ENCODE results near the gene ITGB5. TPM values are rescaled to one million over a fixed set of nuclear protein-coding genes. Genes with fewer than 3 reads are reported as not detected.

Gene ITGB5
- total RNA-seq, 2 donors from 2014 or later = 262 to 329 TPM

- Mint-ChIP-seq H3K9me3 (no peaks in the 10 kb centered on the region), H3K27me3 (ENCODE audit: insufficient read depth) (no peaks in the 10 kb centered on the region), H3K4me3 (no peak overlapping the region), H3K27ac (peak overlapping the region; percentile 42), H3K4me1 (peaks cover 23% of the 10 kb centered on the region), H3K36me3 (ENCODE audit: low read depth) (peaks cover 82% of the 10 kb centered on the region)
- Histone ChIP-seq H3K27me3 (ENCODE audit: control insufficient read depth, insufficient read depth, low read length, poor library complexity, severe bottlenecking) (no peaks in the 10 kb centered on the region), H3K36me3 (ENCODE audit: control insufficient read depth, insufficient read depth, low read length) (peaks cover 95% of the 10 kb centered on the region), H3K9me3 (ENCODE audit: control insufficient read depth, low read length) (no peaks in the 10 kb centered on the region), H3K4me1 (ENCODE audit: control insufficient read depth, insufficient read depth, low read length) (peaks cover 17% of the 10 kb centered on the region), H3K27ac (ENCODE audit: low read depth, low read length) (no peak overlapping the region), H3K9ac (ENCODE audit: extremely low read depth, low read length, poor library complexity, severe bottlenecking) (no peak overlapping the region), H3K4me3 (ENCODE audit: low read length) (no peak overlapping the region)
- DNase-seq = peak; percentile 32
- TF ChIP-seq CTCF (conservative IDR thresholded peaks at IDR 0.05) = no peak
- 92 to 93% methylated on average over 14 to 16 of the region's 16 CpGs for WGBS, 2 experiments (ENCODE audit: insufficient coverage in 1 of 2, insufficient read length in 1 of 2)
Observed at GRCh38 chr3:124766113-124767095, 120.8 kb downstream of the ITGB5 start.

GRCh38 chr3:124765197-124765840, 121.8 kb downstream of the ITGB5 start:
- Mint-ChIP-seq H3K4me3 (no peak overlapping the region), H3K27me3 (ENCODE audit: insufficient read depth) (no peaks in the 10 kb centered on the region), H3K4me1 (peaks cover 16% of the 10 kb centered on the region), H3K36me3 (ENCODE audit: low read depth) (peaks cover 76% of the 10 kb centered on the region), H3K27ac (peak overlapping the region; percentile 42), H3K9me3 (no peaks in the 10 kb centered on the region)
- no peak overlapping the region for H3K4me3 ChIP-seq (ENCODE audit: low read length)
- 83 to 92% methylated on average over 1 to 5 of the region's 5 CpGs for WGBS, 2 experiments (ENCODE audit: insufficient coverage in 1 of 2, insufficient read length in 1 of 2)
- DNase-seq = peak; percentile 35
- no peak overlapping the region for H3K27ac ChIP-seq (ENCODE audit: low read depth, low read length)
- no peaks in the 10 kb centered on the region for H3K27me3 ChIP-seq (ENCODE audit: control insufficient read depth, insufficient read depth, low read length, poor library complexity, severe bottlenecking)
- peaks cover 87% of the 10 kb centered on the region for H3K36me3 ChIP-seq (ENCODE audit: control insufficient read depth, insufficient read depth, low read length)
- H3K4me1 ChIP-seq (ENCODE audit: control insufficient read depth, insufficient read depth, low read length) = peaks cover 9% of the 10 kb centered on the region
- H3K9ac ChIP-seq (ENCODE audit: extremely low read depth, low read length, poor library complexity, severe bottlenecking) = no peak overlapping the region
- no peaks in the 10 kb centered on the region for H3K9me3 ChIP-seq (ENCODE audit: control insufficient read depth, low read length)
- no peak for TF ChIP-seq CTCF (conservative IDR thresholded peaks at IDR 0.05)

- no peak overlapping the region for H3K27ac ChIP-seq (ENCODE audit: low read depth, low read length)
- DNase-seq = peak; percentile 25
- peaks cover 71% of the 10 kb centered on the region for H3K36me3 Mint-ChIP-seq (ENCODE audit: low read depth)
- 94 to 100% methylated on average over 5 of the region's 5 CpGs for WGBS, 2 experiments (ENCODE audit: insufficient coverage in 1 of 2, insufficient read length in 1 of 2)
- H3K4me1 Mint-ChIP-seq = peaks cover 14% of the 10 kb centered on the region
- H3K4me3 Mint-ChIP-seq = no peak overlapping the region
- H3K9ac ChIP-seq (ENCODE audit: extremely low read depth, low read length, poor library complexity, severe bottlenecking) = no peak overlapping the region
- H3K9me3 Mint-ChIP-seq = no peaks in the 10 kb centered on the region
- H3K36me3 ChIP-seq (ENCODE audit: control insufficient read depth, insufficient read depth, low read length) = peaks cover 81% of the 10 kb centered on the region
- no peaks in the 10 kb centered on the region for H3K27me3 Mint-ChIP-seq (ENCODE audit: insufficient read depth)
- no peak for TF ChIP-seq CTCF (conservative IDR thresholded peaks at IDR 0.05)
- H3K27me3 ChIP-seq (ENCODE audit: control insufficient read depth, insufficient read depth, low read length, poor library complexity, severe bottlenecking) = no peaks in the 10 kb centered on the region
- H3K9me3 ChIP-seq (ENCODE audit: control insufficient read depth, low read length) = no peaks in the 10 kb centered on the region
- no peak overlapping the region for H3K4me3 ChIP-seq (ENCODE audit: low read length)
- H3K27ac Mint-ChIP-seq = peak overlapping the region; percentile 42
- peaks cover 6% of the 10 kb centered on the region for H3K4me1 ChIP-seq (ENCODE audit: control insufficient read depth, insufficient read depth, low read length)
Observed at GRCh38 chr3:124764746-124765145, 122.4 kb downstream of the ITGB5 start.

All from endodermal cell (in vitro differentiated cells).